SK-N-SH (cell line): ENCODE results near the gene CACNA2D1. TPM values are rescaled to one million over a fixed set of nuclear protein-coding genes. Genes with fewer than 3 reads are reported as not detected.
"Not testable (repeated sequence)": the region's sequence is repeated elsewhere in the genome, so short reads cannot be mapped to it uniquely, and the experiment has no call there.

ENCODE experiments used
- CTCF ChIA-PET: fragments of 300-600, 350-600 bp; formaldehyde crosslinking; extraction: SDS; loops from one replicate; lab custom pipeline; 2021; lab: Yijun Ruan, JAX
- POLR2A ChIA-PET: fragments of 350-600 bp; sonication (Branson Sonifier 250); formaldehyde crosslinking; extraction: SDS; loops from one replicate; lab custom pipeline; 2020; ENCODE audit warnings: antibody characterized with exemption, inconsistent platforms; lab: Yijun Ruan, JAX
- DNase-seq: peaks from one replicate; pipeline ENCODE4 v3.0.0; 2012
- H2AFZ ChIP-seq: fragments of 200-600 bp; sonication (generic); 2 replicates; pipeline ENCODE4 v1.8.1; 2016; ENCODE audit warnings: antibody characterized with exemption, mild to moderate bottlenecking, low read depth
- H3F3A ChIP-seq: fragments of 200-600 bp; sonication (generic); replicated peaks from 2 replicates; pipeline ENCODE3; 2016; ENCODE audit warnings: antibody characterized with exemption, mild to moderate bottlenecking; ENCODE audit not compliant: insufficient read depth
- H3K27ac ChIP-seq, 2 experiments: fragments of 200-500 bp in 1 of 2; fragments of 200-600 bp in 1 of 2; sonication (Bioruptor generic) in 1 of 2; sonication (generic), shearing (Covaris generic) in 1 of 2; 2 replicates each; pipeline versions ENCODE4 v1.5.1 to v1.6.1; 2014 to 2016; ENCODE audit warnings: low read depth in 2 of 2, inconsistent platforms in 1 of 2, low read length in 1 of 2, mild to moderate bottlenecking in 1 of 2, mixed read lengths in 1 of 2
- H3K27me3 ChIP-seq: fragments of 200-600 bp; sonication (generic), shearing (Covaris generic); 2 replicates; pipeline ENCODE4 v1.6.1; 2016; ENCODE audit warnings: mixed run types; ENCODE audit not compliant: insufficient read depth
- H3K36me3 ChIP-seq, 2 experiments: fragments of 200-500 bp in 1 of 2; fragments of 200-600 bp in 1 of 2; sonication (Bioruptor generic) in 1 of 2; sonication (generic) in 1 of 2; replicated peaks in 1 of 2; 2 replicates each; pipeline versions ENCODE3 to v1.5.1; 2014 to 2016; ENCODE audit warnings: low read length in 1 of 2, mild to moderate bottlenecking in 1 of 2; ENCODE audit not compliant: insufficient read depth in 2 of 2, control insufficient read depth in 1 of 2
- H3K4me1 ChIP-seq, 2 experiments: fragments of 200-500 bp in 1 of 2; fragments of 200-600 bp in 1 of 2; sonication (Bioruptor generic) in 1 of 2; sonication (generic), shearing (Covaris generic) in 1 of 2; 2 replicates each; pipeline versions ENCODE4 v1.5.1 to v1.6.1; 2014 to 2016; ENCODE audit warnings: low read depth in 1 of 2, low read length in 1 of 2, mixed run types in 1 of 2; ENCODE audit not compliant: insufficient read depth in 2 of 2, control insufficient read depth in 1 of 2
- H3K4me2 ChIP-seq: fragments of 200-600 bp; sonication (generic), shearing (Covaris generic); 2 replicates; pipeline ENCODE4 v1.6.1; 2017; ENCODE audit warnings: mixed run types
- H3K4me3 ChIP-seq, 2 experiments: fragments of 200-500 bp in 1 of 2; fragments of 200-600 bp in 1 of 2; sonication (Bioruptor generic) in 1 of 2; sonication (generic), shearing (Covaris generic) in 1 of 2; 2 replicates each; pipeline versions ENCODE4 v1.5.1 to v1.8.1; 2014 to 2016; ENCODE audit warnings: low read depth in 2 of 2, inconsistent platforms in 1 of 2, low read length in 1 of 2, mild to moderate bottlenecking in 1 of 2, mixed read lengths in 1 of 2, moderate library complexity in 1 of 2
- H3K79me2 ChIP-seq: fragments of 200-600 bp; sonication (generic); 2 replicates; pipeline ENCODE4 v1.8.1; 2017; ENCODE audit warnings: mild to moderate bottlenecking; ENCODE audit not compliant: insufficient read depth
- H3K9ac ChIP-seq: fragments of 200-600 bp; sonication (generic); 2 replicates; pipeline ENCODE4 v1.6.1; 2017; ENCODE audit warnings: mixed run types
- H3K9me2 ChIP-seq: fragments of 200-600 bp; sonication (generic); 2 replicates; pipeline ENCODE4 v1.6.1; 2017; ENCODE audit warnings: mixed run types
- H3K9me3 ChIP-seq: fragments of 200-600 bp; sonication (generic); 2 replicates; pipeline ENCODE4 v1.6.1; 2017; ENCODE audit warnings: mixed run types, mild to moderate bottlenecking, moderate library complexity
- H4K20me1 ChIP-seq: fragments of 200-600 bp; sonication (generic); 2 replicates; pipeline ENCODE4 v1.6.1; 2017; ENCODE audit warnings: mild to moderate bottlenecking, mixed run types; ENCODE audit not compliant: insufficient read depth
- EP300 ChIP-seq, 2 experiments: IDR thresholded peaks; 2 replicates each; pipeline versions ENCODE4 v1.4.0 to v1.6.1; 2012; ENCODE audit warnings: borderline replicate concordance in 1 of 2, low read depth in 1 of 2, low read length in 1 of 2
- EZH2phosphoT487 ChIP-seq: fragments of 200-600 bp; sonication (generic); IDR thresholded peaks from 2 replicates; pipeline ENCODE4 v1.6.1; 2017; ENCODE audit warnings: low read depth, mixed run types, mild to moderate bottlenecking, antibody characterized with exemption, moderate library complexity, borderline replicate concordance
- FOSL2 ChIP-seq: IDR thresholded peaks from 2 replicates; pipeline ENCODE4 v1.4.0; 2012; ENCODE audit warnings: low read depth, mild to moderate bottlenecking, moderate library complexity, borderline replicate concordance
- IRF3 ChIP-seq: fragments of 150-350 bp; IDR thresholded peaks from 2 replicates; pipeline ENCODE4 v1.6.1; 2016; ENCODE audit warnings: mild to moderate bottlenecking, low read depth, low read length
- JUND ChIP-seq: IDR thresholded peaks from 2 replicates; pipeline ENCODE4 v1.4.0; 2012
- MXI1 ChIP-seq: IDR thresholded peaks from 2 replicates; pipeline ENCODE4 v1.6.1; 2012; ENCODE audit warnings: mild to moderate bottlenecking, low read depth, low read length, improper control_type of control experiment
- NFIC ChIP-seq: IDR thresholded peaks from 2 replicates; pipeline ENCODE4 v1.4.0; 2012; ENCODE audit warnings: borderline replicate concordance
- NRF1 ChIP-seq: IDR thresholded peaks from 2 replicates; pipeline ENCODE4 v1.6.1; 2012; ENCODE audit warnings: low read depth, mild to moderate bottlenecking, low read length
- POLR2AphosphoS5 ChIP-seq: IDR thresholded peaks from 2 replicates; pipeline ENCODE4 v1.6.1; 2012; ENCODE audit warnings: low read depth, low read length
- RCOR1 ChIP-seq: fragments of 150-350 bp; IDR thresholded peaks from 2 replicates; pipeline ENCODE4 v1.6.1; 2017; ENCODE audit warnings: antibody characterized with exemption, low read length
- RXRA ChIP-seq: IDR thresholded peaks from 2 replicates; pipeline ENCODE4 v1.4.0; 2012; ENCODE audit warnings: low read depth, mild to moderate bottlenecking, borderline replicate concordance
- SIN3A ChIP-seq: IDR thresholded peaks from 2 replicates; pipeline ENCODE4 v1.6.1; 2012; ENCODE audit warnings: low read depth, mild to moderate bottlenecking, low read length, moderate library complexity, borderline replicate concordance
- SMC3 ChIP-seq: IDR thresholded peaks from 2 replicates; pipeline ENCODE4 v1.6.1; 2012; ENCODE audit warnings: low read depth, low read length, improper control_type of control experiment
- TCF12 ChIP-seq: IDR thresholded peaks from 2 replicates; pipeline ENCODE4 v1.4.0; 2012
- TEAD4 ChIP-seq: IDR thresholded peaks from 2 replicates; pipeline ENCODE4 v1.4.0; 2012; ENCODE audit warnings: mild to moderate bottlenecking, borderline replicate concordance; ENCODE audit not compliant: insufficient read depth
- USF1 ChIP-seq: IDR thresholded peaks from 2 replicates; pipeline ENCODE4 v1.4.0; 2012; ENCODE audit warnings: low read depth, borderline replicate concordance
- WGBS: methylation state at CpG from one replicate; pipeline ENCODE4 v1.1.6; 2017; ENCODE audit warnings: low lambda C conversion rate; 5-methylcytosine and 5-hydroxymethylcytosine counted together
- polyA plus RNA-seq, 3 experiments: library from polyadenylated mRNA; depleted of rRNA; stranded (reverse); fragments of >200 nt; gene quantifications; 2 replicates each; pipeline ENCODE4 v1.2.3, GENCODE V29; 2012

CACNA2D1 gene
- polyA plus RNA-seq, 1 of the 3 experiments (the other 2 are of a cell fraction): 3.4 TPM

GRCh38 chr7:82014574-82014973 is 429.0 kb downstream of the CACNA2D1 start:
- H3K4me2 ChIP-seq, H3K27me3 ChIP-seq, H3F3A ChIP-seq, H3K9me3 ChIP-seq, H3K79me2 ChIP-seq, DNase-seq, H3K9ac ChIP-seq, H4K20me1 ChIP-seq, H3K4me3 ChIP-seq, H3K27ac ChIP-seq, H2AFZ ChIP-seq, H3K9me2 ChIP-seq, POLR2A ChIA-PET: not testable (repeated sequence)
- Histone ChIP-seq H3K36me3 (peaks cover 8 to 38% of the 10 kb centered on the region in 2 experiments), H3K4me1 (peaks cover 6 to 11% of the 10 kb centered on the region in 2 experiments; a peak in 2 of 4 replicates)
- WGBS: 96% methylated on average over 9 of the region's 9 CpGs
- CTCF ChIA-PET: interaction anchor here (1.0 to 14.5 kb wide), 10 partner anchors 9 to 545 kb away, joined by 3 to 182 read pairs (median 4); no protein-coding TSS in a partner anchor

- ChIA-PET CTCF (interaction anchor here (0.9 to 14.5 kb wide), 2 partner anchors 469 to 512 kb away, joined by 3 to 182 read pairs; no protein-coding TSS in a partner anchor), POLR2A (no interaction called here)
- DNase-seq: no peak
Measured at GRCh38 chr7:82012453-82012852, 431.1 kb downstream of the CACNA2D1 start.

More at GRCh38 chr7:82012453-82012852, 431.1 kb downstream of the CACNA2D1 start:
- peaks cover 8 to 38% of the 10 kb centered on the region in 2 experiments for H3K36me3 ChIP-seq
- H3K27ac ChIP-seq: peak overlapping the region in 1 of 2 experiments; percentile 55; a peak in 2 of 4 replicates
- H3K9me2 ChIP-seq: no peaks in the 10 kb centered on the region; the same call in 1 of the 2 replicates
- H3K4me1 ChIP-seq: peaks cover 0 to 11% of the 10 kb centered on the region in 2 experiments; a peak in 1 of 4 replicates
- H3F3A ChIP-seq: no peaks in the 10 kb centered on the region
- H2AFZ ChIP-seq: peak overlapping the region; percentile 7; the same call in 1 of the 2 replicates
- 72% methylated on average over 4 of the region's 4 CpGs for WGBS
- no peaks in the 10 kb centered on the region; the same call in 1 of the 2 replicates for H3K9me3 ChIP-seq
- H3K4me2 ChIP-seq: no peak overlapping the region
- H3K79me2 ChIP-seq: no peaks in the 10 kb centered on the region
- no peak overlapping the region for H3K9ac ChIP-seq
- H3K4me3 ChIP-seq: no peak overlapping the region
- H4K20me1 ChIP-seq: no peaks in the 10 kb centered on the region
- TF ChIP-seq FOSL2: no peak
- TF ChIP-seq POLR2AphosphoS5: no peak
- 0 out of 2 replicates have a peak, but pooled peaks have one; percentile 9 for TF ChIP-seq NFIC
- TF ChIP-seq RCOR1: no peak
- TF ChIP-seq RXRA: no peak
- no peak for TF ChIP-seq JUND
- TF ChIP-seq MXI1: no peak
- TF ChIP-seq EP300 (IDR thresholded peaks at IDR 0.05; ENCODE audit: borderline replicate concordance in 1 of 2, low read depth in 1 of 2, low read length in 1 of 2): no peak
- no peak for TF ChIP-seq USF1
- no peak for TF ChIP-seq EZH2phosphoT487
- TF ChIP-seq SIN3A: no peak
- no peak for TF ChIP-seq TEAD4
- TF ChIP-seq SMC3: no peak
- TF ChIP-seq TCF12: 0 out of 2 replicates have a peak, but pooled peaks have one; percentile 4
- TF ChIP-seq IRF3: no peak
- no peak for TF ChIP-seq NRF1
- no peaks in the 10 kb centered on the region for H3K27me3 ChIP-seq
